ENCODE measurements around the gene UNG.

The UNG gene

DNA sequence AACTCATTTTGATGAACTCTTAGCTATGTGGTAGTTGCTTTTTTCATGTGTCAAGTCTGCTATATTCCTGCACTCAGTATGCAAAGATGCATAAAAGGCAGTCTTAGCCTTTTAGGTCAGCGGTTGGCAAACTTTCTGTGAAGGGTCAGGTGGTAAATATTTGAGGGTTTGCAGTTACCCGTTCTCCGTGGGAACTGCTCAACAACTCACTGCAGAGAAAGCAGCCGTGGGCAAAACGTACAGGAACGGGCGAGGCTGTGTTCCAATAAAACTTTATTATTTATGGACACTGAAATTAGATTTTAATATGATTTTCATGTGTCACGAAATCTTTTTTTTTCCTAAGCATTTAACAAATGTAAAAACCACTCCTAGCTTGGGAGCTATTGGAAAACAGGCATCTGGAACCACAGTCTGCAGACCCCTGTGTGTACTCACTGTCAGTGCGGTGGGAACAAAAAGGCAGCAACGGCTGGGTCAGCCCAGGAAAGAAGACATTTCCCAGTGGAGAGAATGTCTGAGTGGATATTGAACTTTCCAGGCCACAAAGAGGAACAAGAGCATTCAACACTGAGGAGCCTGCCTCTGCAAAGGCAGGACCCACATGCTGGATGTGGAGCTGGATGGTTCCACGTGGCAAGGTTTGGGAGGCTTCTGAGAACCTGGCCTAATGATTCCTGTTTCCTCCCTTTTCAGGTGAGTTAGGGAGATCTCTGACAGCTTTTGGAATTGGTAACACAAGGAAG, 15.5 kb downstream of the UNG start:
- Histone ChIP-seq H3K27me3 (ENCODE audit: insufficient read depth, low read length) (no peaks in the 10 kb centered on the region), H3K36me3 (ENCODE audit: insufficient read depth, low read depth, low read length) (peaks cover 25% of the 10 kb centered on the region), H3K4me3 (ENCODE audit: low read length) (no peak overlapping the region), H3K27ac (ENCODE audit: low read length) (no peak overlapping the region), H3K4me1 (ENCODE audit: insufficient read depth, low read length) (peaks cover 12% of the 10 kb centered on the region; the same call in 1 of the 2 replicates), H3K9me3 (ENCODE audit: insufficient read depth, low read depth, low read length) (no peaks in the 10 kb centered on the region), H3K9ac (ENCODE audit: low read depth, low read length) (no peak overlapping the region)

DNA sequence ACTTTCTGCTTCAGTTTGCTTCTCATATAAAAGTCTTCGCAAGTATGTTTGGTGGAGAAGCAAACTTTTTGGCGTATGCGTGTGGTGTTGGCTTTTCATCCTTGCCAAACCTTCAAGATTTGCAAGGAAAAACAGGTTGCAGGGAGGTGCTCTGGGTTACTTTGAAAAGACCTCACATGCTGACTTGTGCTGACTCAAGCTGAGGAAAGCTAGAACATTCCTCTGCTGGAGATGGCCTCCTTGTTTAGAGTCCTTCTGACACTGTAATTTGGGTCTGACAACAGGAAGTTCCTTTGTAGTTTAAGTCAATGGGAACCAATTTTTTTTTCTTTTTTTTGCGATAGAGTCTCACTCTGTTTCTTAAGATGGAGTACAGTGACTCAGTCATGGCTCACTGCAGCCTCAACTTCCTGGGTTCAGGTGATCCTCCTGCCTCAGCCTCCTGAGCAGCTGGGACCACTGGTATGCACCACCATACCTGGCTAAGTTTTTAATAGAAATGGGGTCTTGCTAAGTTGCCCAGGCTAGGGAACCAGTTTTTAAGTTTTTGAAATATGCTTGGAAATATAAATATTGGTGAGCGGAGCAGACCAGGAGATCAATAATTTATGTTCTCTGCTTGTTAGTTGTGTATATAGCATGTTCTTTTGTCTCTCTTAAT, 16.4 kb downstream of the UNG start:
- Histone ChIP-seq H3K36me3 (ENCODE audit: insufficient read depth, low read depth, low read length) (peaks cover 16% of the 10 kb centered on the region), H3K9me3 (ENCODE audit: insufficient read depth, low read depth, low read length) (no peaks in the 10 kb centered on the region), H3K4me1 (ENCODE audit: insufficient read depth, low read length) (peaks cover 12% of the 10 kb centered on the region; the same call in 1 of the 2 replicates), H3K4me3 (ENCODE audit: low read length) (no peak overlapping the region), H3K9ac (ENCODE audit: low read depth, low read length) (no peak overlapping the region), H3K27ac (ENCODE audit: low read length) (no peak overlapping the region), H3K27me3 (ENCODE audit: insufficient read depth, low read length) (no peaks in the 10 kb centered on the region)

DNA sequence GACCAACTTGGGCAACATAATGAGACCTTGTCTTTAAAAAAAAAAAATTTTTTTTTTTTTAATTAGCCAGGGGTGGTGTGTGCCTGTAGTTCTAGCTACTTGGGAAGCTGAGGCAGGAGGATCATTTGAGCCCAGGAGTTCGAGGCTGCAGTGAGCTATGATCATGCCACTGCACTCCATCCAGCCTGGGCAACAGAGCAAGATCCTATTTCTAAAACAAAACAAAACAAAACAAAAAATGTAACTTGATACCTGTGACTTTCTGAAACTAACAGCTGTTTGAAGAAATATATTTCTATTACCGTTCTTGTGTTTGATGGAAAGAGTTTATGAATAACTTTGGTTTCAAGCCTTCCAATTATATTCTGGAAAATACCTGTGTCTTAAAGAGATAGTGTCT, 17.2 kb downstream of the UNG start:
- H3K4me3 ChIP-seq (ENCODE audit: low read length): no peak overlapping the region
- peaks cover 10% of the 10 kb centered on the region for H3K36me3 ChIP-seq (ENCODE audit: insufficient read depth, low read depth, low read length)
- H3K9me3 ChIP-seq (ENCODE audit: insufficient read depth, low read depth, low read length): no peaks in the 10 kb centered on the region
- H3K4me1 ChIP-seq (ENCODE audit: insufficient read depth, low read length): peaks cover 12% of the 10 kb centered on the region; the same call in 1 of the 2 replicates
- H3K27me3 ChIP-seq (ENCODE audit: insufficient read depth, low read length): no peaks in the 10 kb centered on the region
- H3K9ac ChIP-seq (ENCODE audit: low read depth, low read length): no peak overlapping the region
- H3K27ac ChIP-seq (ENCODE audit: low read length): no peak overlapping the region

DNA sequence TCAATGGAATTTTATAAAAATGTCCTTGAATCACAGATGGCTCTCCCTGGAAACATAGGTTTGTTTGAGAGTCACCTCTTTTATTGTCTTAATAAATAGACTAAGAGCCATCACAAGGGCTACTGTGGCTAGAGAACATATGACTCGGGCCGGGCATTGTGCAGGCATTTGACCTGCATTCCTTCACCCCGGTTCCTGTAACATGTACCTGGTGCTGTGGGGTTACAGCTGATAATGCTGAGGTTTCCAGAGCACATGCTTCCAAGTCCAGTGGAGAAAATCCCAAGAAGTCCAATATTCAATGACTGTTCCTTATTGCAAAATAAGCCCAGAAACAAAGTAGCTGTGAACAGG, 18.0 kb downstream of the UNG start:
- Histone ChIP-seq H3K36me3 (ENCODE audit: insufficient read depth, low read depth, low read length) (peaks cover 3% of the 10 kb centered on the region; the same call in 1 of the 2 replicates), H3K9ac (ENCODE audit: low read depth, low read length) (no peak overlapping the region), H3K4me1 (ENCODE audit: insufficient read depth, low read length) (peaks cover 11% of the 10 kb centered on the region; the same call in 1 of the 2 replicates), H3K27me3 (ENCODE audit: insufficient read depth, low read length) (no peaks in the 10 kb centered on the region), H3K9me3 (ENCODE audit: insufficient read depth, low read depth, low read length) (no peaks in the 10 kb centered on the region), H3K27ac (ENCODE audit: low read length) (no peak overlapping the region), H3K4me3 (ENCODE audit: low read length) (no peak overlapping the region)

DNA sequence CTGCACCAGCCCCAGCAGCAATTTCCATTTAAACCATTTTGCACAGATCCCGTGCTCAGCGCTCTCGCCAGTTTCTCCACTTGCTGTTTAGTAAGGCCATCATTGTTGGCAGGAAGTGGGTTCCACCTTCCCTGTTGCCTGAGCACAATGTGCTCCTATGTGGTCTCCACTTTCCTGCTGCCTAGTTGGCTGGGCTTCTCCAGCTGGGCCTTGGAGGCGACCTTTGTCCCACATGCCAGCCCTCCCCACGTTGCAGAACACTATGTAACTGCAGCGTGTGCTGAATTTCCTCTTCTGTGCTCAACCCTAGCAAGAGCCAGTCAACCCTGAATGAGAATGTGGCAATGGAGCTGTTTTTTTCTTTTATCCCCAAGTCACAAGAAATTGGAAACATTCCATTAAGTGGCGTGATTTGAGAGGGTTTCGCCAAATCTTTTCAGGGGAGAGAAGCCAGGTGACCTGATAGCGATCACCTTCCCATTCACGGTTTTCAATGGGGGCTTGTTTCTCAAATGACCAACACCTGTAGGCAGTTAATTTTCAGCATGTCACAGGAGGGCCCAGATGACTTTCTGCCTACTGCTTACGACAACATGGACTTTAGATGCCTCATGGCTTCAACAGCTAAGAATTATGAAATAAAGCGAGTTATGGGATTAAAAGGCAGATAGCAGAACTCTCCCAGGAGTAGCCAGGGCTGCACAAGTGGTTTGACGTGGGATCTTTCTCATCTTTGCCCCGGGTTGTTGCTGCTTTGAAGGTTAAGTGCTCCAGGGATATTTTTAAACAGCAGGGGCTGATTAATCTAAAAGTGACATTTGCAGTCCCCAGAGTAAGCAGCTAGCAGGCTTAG, 18.6 kb downstream of the UNG start, which contains the start of gene ACACB:
Gene ACACB (plus strand): TSS at position 830 of the 853 bp plus-strand sequence. CDS start 22,819 bp downstream, outside the sequence.
- H3K27ac ChIP-seq (ENCODE audit: low read length): no peak within 1 kb of the TSS
- no peak within 1 kb of the TSS for H3K9ac ChIP-seq (ENCODE audit: low read depth, low read length)
- H3K27me3 ChIP-seq (ENCODE audit: insufficient read depth, low read length): no peaks in the 10 kb centered on the region
- H3K36me3 ChIP-seq (ENCODE audit: insufficient read depth, low read depth, low read length): no peaks in the 10 kb centered on the region
- H3K4me1 ChIP-seq (ENCODE audit: insufficient read depth, low read length): peaks cover 7% of the 10 kb centered on the region; the same call in 1 of the 2 replicates
- no peak within 1 kb of the TSS for H3K4me3 ChIP-seq (ENCODE audit: low read length)
- no peaks in the 10 kb centered on the region for H3K9me3 ChIP-seq (ENCODE audit: insufficient read depth, low read depth, low read length)

DNA sequence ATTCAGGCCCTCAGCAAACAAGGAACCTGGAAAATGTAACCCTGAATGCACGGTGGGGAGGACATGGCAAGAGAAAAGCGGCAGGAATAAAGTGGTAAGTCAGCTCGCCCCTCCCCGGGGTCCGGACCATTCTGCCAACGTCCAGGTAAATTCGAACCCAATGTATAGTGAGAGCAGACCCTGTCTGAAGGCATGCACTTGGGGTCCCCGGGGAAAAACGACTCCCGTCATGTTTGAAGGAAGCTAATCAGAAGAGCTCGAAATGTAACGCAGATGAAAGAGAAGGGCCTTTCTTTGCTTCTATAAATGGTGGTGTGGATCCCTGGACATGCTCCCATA, 19.2 kb downstream of the UNG start:
- Histone ChIP-seq H3K36me3 (ENCODE audit: insufficient read depth, low read depth, low read length) (no peaks in the 10 kb centered on the region), H3K27me3 (ENCODE audit: insufficient read depth, low read length) (no peaks in the 10 kb centered on the region), H3K9me3 (ENCODE audit: insufficient read depth, low read depth, low read length) (no peaks in the 10 kb centered on the region), H3K4me3 (ENCODE audit: low read length) (no peak overlapping the region), H3K27ac (ENCODE audit: low read length) (no peak overlapping the region), H3K4me1 (ENCODE audit: insufficient read depth, low read length) (peaks cover 7% of the 10 kb centered on the region; the same call in 1 of the 2 replicates), H3K9ac (ENCODE audit: low read depth, low read length) (no peak overlapping the region)

DNA sequence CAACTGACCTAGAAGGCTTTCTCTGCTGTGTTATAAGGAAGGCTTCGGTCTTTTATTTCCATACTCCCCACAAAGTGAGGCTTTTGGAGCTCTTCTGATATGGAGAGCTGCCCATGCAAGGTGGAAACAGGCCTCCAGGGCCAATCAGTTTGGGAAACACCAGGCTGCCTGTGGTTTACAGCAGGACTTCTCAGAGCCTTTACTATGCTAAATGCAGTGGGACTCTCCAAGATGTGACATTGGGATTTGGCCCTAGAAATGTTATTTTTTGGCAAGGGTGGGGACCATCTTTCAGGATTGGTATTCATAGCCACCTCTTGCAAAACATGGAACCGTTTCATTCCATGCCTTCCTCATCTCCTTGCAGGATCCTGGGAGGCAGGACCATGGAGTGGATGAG, 22.7 kb downstream of the UNG start:
- Histone ChIP-seq H3K4me1 (ENCODE audit: insufficient read depth, low read length) (peaks cover 7% of the 10 kb centered on the region; the same call in 1 of the 2 replicates), H3K27ac (ENCODE audit: low read length) (no peak overlapping the region), H3K9ac (ENCODE audit: low read depth, low read length) (no peak overlapping the region), H3K4me3 (ENCODE audit: low read length) (no peak overlapping the region), H3K27me3 (ENCODE audit: insufficient read depth, low read length) (no peaks in the 10 kb centered on the region), H3K36me3 (ENCODE audit: insufficient read depth, low read depth, low read length) (no peaks in the 10 kb centered on the region), H3K9me3 (ENCODE audit: insufficient read depth, low read depth, low read length) (no peaks in the 10 kb centered on the region)

DNA sequence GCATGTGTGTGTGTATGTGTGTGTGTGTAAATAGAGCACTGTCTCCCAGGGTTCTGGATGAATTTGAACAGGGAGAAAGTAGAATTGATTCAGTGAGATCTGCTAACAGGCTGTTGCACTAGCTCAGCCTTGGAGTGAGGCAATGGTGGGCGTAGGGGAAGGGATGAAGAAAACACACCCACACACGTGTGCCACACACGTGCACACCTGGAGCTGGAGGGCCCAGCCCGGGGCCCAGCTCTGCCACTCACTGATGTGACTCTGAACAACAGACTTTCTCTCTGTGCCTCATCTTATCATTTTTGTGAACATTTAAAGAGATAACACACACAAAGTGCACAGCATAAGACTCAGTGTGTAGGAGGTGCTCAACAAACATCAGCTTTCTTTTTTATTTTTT, 23.2 kb downstream of the UNG start:
- H3K9ac ChIP-seq (ENCODE audit: low read depth, low read length): no peak overlapping the region
- H3K4me3 ChIP-seq (ENCODE audit: low read length): no peak overlapping the region
- no peaks in the 10 kb centered on the region for H3K27me3 ChIP-seq (ENCODE audit: insufficient read depth, low read length)

DNA sequence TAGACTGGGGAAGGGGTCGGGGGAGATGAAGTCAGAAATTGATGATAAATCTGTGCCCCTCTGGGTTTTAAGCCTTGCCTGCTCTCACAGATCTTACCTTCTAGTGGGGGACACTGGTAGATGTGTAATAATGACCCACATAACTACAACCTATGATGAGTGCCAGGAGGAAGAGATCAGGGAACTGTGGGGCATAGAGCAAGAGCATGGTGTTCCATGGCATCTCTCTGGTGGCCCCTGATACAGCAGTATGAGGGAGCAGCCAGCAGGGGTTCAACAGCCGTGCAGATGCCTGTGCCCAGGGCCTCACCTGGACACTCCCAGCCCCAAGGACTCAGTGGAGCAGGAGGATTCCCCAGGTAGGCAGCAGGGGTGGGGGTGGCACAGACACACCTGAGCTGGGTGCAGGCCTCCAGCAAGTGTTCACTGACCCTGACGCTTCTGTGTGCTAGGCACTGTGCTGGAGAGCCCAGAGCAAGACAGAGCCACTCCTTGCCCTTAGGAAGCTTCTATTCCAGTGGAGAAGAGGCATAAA, 24.0 kb downstream of the UNG start:
- H3K4me3 ChIP-seq (ENCODE audit: low read length): no peak overlapping the region
- H3K36me3 ChIP-seq (ENCODE audit: insufficient read depth, low read depth, low read length): no peaks in the 10 kb centered on the region
- no peak overlapping the region for H3K27ac ChIP-seq (ENCODE audit: low read length)
- no peak overlapping the region for H3K9ac ChIP-seq (ENCODE audit: low read depth, low read length)
- H3K27me3 ChIP-seq (ENCODE audit: insufficient read depth, low read length): no peaks in the 10 kb centered on the region
- no peaks in the 10 kb centered on the region for H3K9me3 ChIP-seq (ENCODE audit: insufficient read depth, low read depth, low read length)
- H3K4me1 ChIP-seq (ENCODE audit: insufficient read depth, low read length): no peaks in the 10 kb centered on the region

More for the DNA sequence above, 23.2 kb downstream of the UNG start:
- no peaks in the 10 kb centered on the region for H3K9me3 ChIP-seq (ENCODE audit: insufficient read depth, low read depth, low read length)
- peaks cover 6% of the 10 kb centered on the region; the same call in 1 of the 2 replicates for H3K4me1 ChIP-seq (ENCODE audit: insufficient read depth, low read length)
- H3K27ac ChIP-seq (ENCODE audit: low read length): no peak overlapping the region
- no peaks in the 10 kb centered on the region for H3K36me3 ChIP-seq (ENCODE audit: insufficient read depth, low read depth, low read length)

DNA sequence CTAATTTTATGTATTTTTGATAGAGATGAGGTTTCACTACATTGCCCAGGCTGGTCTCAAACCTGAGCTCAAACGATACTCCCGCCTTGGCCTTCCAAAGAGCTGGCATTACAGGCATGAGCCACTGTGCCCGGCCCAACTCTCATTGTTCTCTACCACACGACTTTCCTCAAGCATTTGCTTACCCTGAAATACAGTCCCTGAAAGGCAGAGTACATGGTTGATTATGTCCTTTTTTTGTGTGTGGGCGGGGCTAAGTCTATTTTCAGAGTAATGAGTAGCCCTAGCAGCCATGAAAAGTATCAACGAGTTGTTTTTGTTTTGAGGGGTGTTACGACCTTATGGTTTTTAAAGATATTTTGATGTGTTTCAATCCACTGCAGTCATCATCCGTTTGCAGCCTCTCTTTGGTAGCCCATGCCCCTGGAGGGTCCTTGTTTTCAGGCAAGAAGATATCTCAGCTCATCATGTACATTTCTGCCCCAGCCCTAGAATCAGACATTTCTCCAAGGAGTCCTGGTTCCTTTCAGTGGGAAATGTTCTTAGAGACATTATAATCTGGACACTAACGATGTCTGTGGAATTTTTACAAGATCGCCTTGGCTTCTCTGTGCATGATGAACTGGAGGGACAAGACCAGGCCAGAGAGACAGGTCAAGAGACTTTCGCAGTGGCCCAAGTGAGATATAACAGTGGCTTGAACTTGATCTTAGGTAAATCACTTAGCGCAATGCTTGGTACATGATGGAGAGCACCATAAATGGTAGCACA, 27.7 kb downstream of the UNG start:
- Histone ChIP-seq H3K9ac (ENCODE audit: low read depth, low read length) (no peak overlapping the region), H3K4me1 (ENCODE audit: insufficient read depth, low read length) (no peaks in the 10 kb centered on the region), H3K27ac (ENCODE audit: low read length) (no peak overlapping the region), H3K9me3 (ENCODE audit: insufficient read depth, low read depth, low read length) (no peaks in the 10 kb centered on the region), H3K4me3 (ENCODE audit: low read length) (no peak overlapping the region), H3K27me3 (ENCODE audit: insufficient read depth, low read length) (no peaks in the 10 kb centered on the region), H3K36me3 (ENCODE audit: insufficient read depth, low read depth, low read length) (no peaks in the 10 kb centered on the region)

DNA sequence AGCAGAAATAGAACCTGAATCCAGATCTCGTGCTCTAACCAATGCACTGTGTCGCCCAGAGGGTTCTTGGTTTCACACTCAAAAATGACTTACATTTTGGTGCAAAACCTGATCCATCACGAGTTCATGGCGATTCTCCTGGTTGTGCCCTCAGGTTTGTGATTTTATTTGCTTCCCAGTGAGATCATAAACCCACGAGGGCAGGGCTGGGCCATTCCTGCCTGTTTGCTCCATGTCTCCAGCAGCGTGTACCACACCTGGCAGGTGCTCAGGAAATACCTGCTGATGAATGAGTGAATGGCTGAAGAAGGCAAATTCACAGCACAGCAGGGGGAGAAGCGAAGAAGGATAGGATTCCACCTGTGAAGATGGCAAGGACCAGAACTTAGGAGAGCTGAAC, 28.4 kb downstream of the UNG start:
- H3K4me1 ChIP-seq (ENCODE audit: insufficient read depth, low read length): no peaks in the 10 kb centered on the region
- H3K9me3 ChIP-seq (ENCODE audit: insufficient read depth, low read depth, low read length): no peaks in the 10 kb centered on the region
- H3K36me3 ChIP-seq (ENCODE audit: insufficient read depth, low read depth, low read length): no peaks in the 10 kb centered on the region
- H3K9ac ChIP-seq (ENCODE audit: low read depth, low read length): no peak overlapping the region
- no peak overlapping the region for H3K4me3 ChIP-seq (ENCODE audit: low read length)
- H3K27ac ChIP-seq (ENCODE audit: low read length): no peak overlapping the region
- H3K27me3 ChIP-seq (ENCODE audit: insufficient read depth, low read length): no peaks in the 10 kb centered on the region

Measured in iPS-20b (cell line).